RPMI7951 (cell line): Measurements from ENCODE around the gene GINS1. TPM values are rescaled to one million over a fixed set of nuclear protein-coding genes. Genes with fewer than 3 reads are reported as not detected.

Experiments used
- DNase-seq: peaks from one replicate; pipeline ENCODE4 v3.0.0-alpha.2; 2012; ENCODE audit warnings: low read depth
- total RNA-seq: library from RNA; depleted of rRNA; stranded (reverse); fragments of >200 nt; shearing (Covaris generic); gene quantifications from 2 replicates; pipeline ENCODE4 v1.2.3, GENCODE V29; 2014; rRNA removed

Gene GINS1
- total RNA-seq, 1 experiment from 2014 or later: 31.0 TPM

DNA sequence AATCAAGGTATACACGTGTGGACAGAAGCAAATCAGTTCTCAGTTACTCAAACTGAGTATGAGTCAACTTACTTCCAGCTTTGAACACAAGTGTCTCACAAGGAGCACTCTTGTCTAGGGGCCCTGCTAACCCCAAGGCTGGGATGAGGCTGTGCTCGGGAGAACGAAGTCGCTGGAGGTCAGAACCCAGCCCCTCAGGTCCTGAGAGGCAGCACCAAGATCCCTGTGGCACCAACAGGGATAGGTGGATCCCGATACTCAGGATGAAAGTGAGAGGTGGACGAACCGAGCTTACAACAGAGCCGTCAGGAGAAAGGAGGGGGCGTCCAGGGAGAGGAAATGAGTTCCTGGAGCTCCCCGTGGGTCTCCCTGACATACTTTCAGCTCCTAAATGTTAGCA, 85.7 kb downstream of the GINS1 start:
- DNase-seq: no peak

DNA sequence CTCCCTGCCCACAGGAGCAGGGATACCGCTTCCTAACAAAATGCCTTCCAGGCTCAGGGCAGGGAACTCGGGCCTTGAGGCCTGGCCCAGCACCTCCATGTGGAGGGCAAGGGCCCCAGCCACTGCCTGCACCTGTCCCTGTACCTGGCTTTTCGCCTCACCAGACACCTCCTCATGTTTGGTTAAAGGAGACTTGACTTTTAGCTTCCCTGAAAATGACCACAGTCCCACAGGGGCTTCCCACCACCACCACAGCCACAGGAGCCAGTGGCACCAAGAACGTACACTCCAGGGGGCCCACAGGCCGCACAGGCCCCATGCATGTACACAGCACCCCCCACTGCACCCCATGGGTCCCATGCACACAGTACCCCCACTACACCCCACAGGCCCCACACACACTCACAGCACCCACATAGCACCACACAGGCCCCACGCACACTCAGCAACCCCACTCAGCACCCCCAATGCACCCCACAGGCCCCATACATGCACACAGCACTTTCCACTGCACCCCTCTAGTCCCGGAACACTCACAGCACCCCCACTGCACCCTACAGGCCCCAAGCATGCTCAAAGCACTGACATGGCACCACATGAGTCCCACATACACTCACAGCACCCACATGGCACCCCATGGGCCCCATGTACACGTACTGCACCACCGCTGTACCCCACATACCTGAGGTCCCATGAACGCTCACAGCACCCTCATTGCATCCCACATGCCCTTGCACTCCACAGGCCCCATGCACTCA, 86.5 kb downstream of the GINS1 start:
- no peak for DNase-seq

DNA sequence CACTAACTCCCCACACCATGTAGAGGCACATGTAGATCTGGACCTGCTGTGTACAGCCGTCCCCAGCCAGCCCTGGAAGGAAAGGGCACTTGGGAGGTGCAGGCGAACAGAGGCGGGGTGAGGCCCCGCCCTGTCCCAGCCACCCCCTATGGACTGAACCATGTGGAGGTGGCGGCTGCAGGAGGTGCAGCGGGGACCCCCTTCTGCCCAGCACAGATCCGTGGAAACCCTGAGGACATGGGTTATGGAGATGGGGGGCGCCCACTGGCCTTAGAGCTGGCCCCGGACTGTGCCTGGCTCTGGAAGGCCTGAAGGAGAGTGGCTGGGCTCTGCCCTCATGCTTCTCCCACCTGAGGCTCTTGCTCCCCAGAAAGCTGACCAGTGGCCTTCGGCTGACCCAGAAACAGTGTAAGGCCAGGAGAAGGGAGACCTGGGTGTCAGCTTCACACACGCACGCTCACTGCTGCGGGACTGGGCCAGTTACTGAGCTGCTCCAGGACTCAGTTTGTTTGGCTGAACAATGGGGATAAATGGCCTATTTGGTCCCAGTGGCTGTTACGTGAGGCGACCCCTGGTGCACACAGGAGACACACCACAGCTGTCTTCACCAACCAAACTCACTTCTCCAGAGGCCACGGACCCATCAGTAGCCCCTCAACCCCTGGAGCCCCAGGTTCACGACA, 87.2 kb downstream of the GINS1 start:
- DNase-seq: no peak

DNA sequence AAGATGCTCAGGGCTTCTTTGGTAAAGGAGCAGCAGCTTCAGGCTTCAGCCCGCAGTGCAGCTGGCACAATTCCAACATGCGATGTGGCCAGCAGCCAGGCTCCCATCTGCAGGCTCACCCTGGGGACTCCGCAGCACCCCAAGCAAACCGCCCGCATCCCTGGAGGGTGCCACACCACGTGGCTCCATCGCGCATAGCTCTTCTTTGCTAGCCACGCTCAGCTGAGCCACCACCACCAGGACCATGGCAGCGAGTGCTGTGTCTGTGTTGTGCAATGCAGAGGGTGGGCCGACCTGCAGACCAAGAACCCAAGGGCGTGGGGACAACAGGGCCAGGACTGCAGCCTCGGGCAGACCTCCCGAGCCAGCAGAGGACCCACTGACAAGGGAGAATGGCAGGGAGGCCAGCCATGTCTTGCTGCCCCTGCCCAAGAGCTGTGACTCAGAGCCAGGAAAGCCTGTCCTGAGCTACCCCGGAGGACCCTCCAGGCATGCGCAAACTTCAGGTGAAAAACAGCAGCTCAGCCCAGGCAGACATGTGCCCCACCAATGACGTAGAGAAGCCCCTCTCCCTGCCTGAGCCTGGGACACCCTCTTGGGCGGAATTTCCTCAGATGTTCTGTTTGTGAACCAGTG, 87.8 kb downstream of the GINS1 start:
- no peak for DNase-seq

DNA sequence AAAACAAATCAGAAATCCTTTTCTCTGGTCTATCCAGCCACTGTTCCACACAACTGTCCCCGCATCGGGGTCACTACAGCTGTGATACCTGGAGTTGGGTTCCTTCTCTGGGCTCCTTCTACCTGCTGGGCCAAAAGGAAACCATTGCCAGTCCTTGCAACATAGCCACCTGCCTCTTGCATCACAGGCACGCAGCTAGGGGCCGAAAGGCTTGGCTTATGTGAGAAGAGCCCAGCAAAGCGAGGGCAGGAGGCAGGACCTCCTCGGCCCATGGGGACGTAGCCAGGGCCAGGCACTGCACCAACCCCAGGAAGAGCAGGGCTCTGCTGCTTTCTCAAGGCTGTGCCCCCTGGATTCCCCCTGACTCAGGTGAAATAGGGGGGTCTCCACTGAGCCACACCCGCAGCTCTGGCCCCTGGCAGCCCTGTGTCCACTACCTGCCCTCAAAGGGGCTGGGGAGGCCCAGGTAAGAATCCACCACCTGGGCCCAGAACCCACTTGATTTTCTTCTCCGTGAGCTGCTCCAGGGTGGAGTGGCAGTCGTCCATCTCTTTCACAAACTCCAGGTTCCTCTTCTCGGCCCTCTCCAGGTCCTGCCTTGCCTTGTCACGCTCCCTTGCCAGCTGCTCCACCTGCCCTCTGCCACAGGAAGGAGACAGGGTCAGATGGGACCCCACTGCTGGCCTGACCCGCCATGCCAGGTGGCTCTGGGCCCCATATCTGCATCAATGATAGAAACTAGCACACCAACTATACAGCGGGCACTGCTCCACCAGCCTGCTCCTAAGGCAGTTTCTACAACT, 88.9 kb downstream of the GINS1 start:
- DNase-seq: no peak

DNA sequence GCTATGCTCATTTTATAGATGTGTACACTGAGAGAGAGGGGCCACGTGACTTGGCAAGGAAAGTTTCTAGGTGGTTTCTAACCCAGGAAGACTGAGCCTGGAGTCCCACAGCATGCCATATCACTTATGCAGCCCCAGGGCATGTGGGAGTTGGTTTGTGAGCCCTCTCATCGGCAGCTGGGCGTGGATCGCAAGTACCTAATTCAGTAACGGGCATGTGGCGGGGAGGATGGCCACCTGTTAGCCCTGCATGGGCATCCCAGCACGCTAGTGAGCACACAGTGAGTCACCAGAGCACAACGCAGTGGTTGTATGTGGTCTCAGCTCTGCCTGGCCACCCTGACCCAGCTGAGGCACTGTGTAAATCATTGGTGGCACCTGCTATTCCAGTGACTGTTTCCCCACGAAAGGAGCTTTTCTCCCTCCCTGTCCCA, 89.5 kb downstream of the GINS1 start:
- peak; percentile 96 for DNase-seq

DNA sequence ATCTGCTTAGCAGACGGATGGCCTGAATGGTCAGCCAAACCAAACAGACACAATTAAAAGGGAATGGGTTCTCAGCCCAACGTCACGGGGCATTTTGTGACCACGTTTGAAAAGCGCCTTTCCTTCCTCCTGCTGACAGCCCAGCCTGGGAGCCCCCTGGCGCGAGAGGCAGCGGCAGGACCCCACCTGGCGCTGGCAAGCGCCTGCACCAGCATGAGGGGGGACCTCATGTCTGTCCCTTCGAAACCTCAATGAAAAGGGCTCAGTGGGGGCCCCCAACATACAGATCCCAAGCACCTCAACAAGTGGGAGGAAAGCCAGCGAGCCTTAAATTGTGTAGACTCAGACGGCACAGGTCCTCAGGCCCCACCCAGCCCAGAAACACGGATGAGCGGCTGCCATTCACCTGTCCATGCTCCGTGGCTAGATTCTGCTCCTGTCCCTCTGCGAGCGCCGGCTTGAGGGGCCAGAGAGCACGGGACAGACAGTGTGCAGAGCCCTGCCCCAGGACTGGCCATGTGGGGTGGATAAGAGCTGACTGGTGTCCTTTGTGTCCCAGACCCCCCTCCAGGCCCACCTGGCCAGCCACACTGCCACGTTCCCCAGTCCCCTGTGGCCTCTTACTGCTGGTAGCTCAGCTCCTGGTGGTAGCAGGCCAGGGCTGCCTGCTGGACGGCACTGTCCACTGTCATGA, 90.3 kb downstream of the GINS1 start:
- DNase-seq: no peak

Other genes with a start within 250 kb of the GINS1 start
- 29.3 and 32.4 TPM in 2 replicates for gene ENTPD6, start 212.0 kb upstream of the GINS1 start, total RNA-seq
- gene PYGB, start 159.6 kb upstream of the GINS1 start, total RNA-seq: 70.8 and 96.6 TPM in 2 replicates
- 65.9 and 78.9 TPM in 2 replicates for gene ABHD12, start 16.8 kb upstream of the GINS1 start, total RNA-seq
- gene NINL, start 177.9 kb downstream of the GINS1 start, total RNA-seq: 6.2 and 6.4 TPM in 2 replicates
- gene NANP, start 216.3 kb downstream of the GINS1 start, total RNA-seq: 11.0 and 13.9 TPM in 2 replicates